CD14-positive monocyte (primary cell): ENCODE results near the gene EXOC3L4. TPM values are rescaled to one million over a fixed set of nuclear protein-coding genes. Genes with fewer than 3 reads are reported as not detected.

ENCODE experiments used
- DNase-seq, 3 donors: peaks; one replicate each; pipeline ENCODE4 v3.0.0-alpha.2; 2011 to 2022
- H2AFZ ChIP-seq: 2 replicates; pipeline ENCODE4 v1.6.0; 2012; ENCODE audit warnings: mild to moderate bottlenecking, low read depth, low read length, inconsistent platforms; ENCODE audit not compliant: insufficient read depth, poor library complexity, severe bottlenecking
- H3K27ac ChIP-seq, 2 donors: 1 replicate in 1 of 2; 2 replicates in 1 of 2; pipeline ENCODE4 v1.5.1; 2012 to 2013; ENCODE audit warnings: low read length in 2 of 2, control low read depth in 1 of 2, inconsistent platforms in 1 of 2, low read depth in 1 of 2, mild to moderate bottlenecking in 1 of 2
- H3K27me3 ChIP-seq, 2 donors: one replicate each; pipeline versions ENCODE4 v1.6.0 to v1.6.1; 2011 to 2013; ENCODE audit warnings: low read length in 2 of 2; ENCODE audit not compliant: control insufficient read depth in 2 of 2, insufficient read depth in 2 of 2
- H3K36me3 ChIP-seq, 2 donors: replicated peaks in 1 of 2; 1 replicate in 1 of 2; 2 replicates in 1 of 2; pipeline versions ENCODE4 v1.5.1 to v1.6.1; 2012 to 2013; ENCODE audit warnings: low read length in 2 of 2, control low read depth in 1 of 2, inconsistent platforms in 1 of 2, mild to moderate bottlenecking in 1 of 2; ENCODE audit not compliant: insufficient read depth in 2 of 2, control insufficient read depth in 1 of 2
- H3K4me1 ChIP-seq, 2 donors: 1 replicate in 1 of 2; 2 replicates in 1 of 2; pipeline versions ENCODE4 v1.5.1 to v1.6.1; 2012 to 2013; ENCODE audit warnings: low read length in 2 of 2, control low read depth in 1 of 2, inconsistent platforms in 1 of 2, mild to moderate bottlenecking in 1 of 2, moderate library complexity in 1 of 2; ENCODE audit not compliant: insufficient read depth in 2 of 2, control insufficient read depth in 1 of 2
- H3K4me2 ChIP-seq: replicated peaks from 2 replicates; pipeline ENCODE3; 2012; ENCODE audit warnings: low read length, moderate library complexity, mild to moderate bottlenecking; ENCODE audit not compliant: poor library complexity, severe bottlenecking; ENCODE audit errors: extremely low read depth
- H3K4me3 ChIP-seq, 3 experiments: fragments of 200-600 bp in 1 of 3; sonication (generic) in 1 of 3; replicated peaks in 1 of 3; 1 replicate in 2 of 3; 2 replicates in 1 of 3; pipeline ENCODE4 v1.5.1; 2011 to 2013; ENCODE audit warnings: low read length in 3 of 3, mild to moderate bottlenecking in 3 of 3, control low read depth in 2 of 3, low read depth in 2 of 3, inconsistent platforms in 1 of 3, moderate library complexity in 1 of 3
- H3K79me2 ChIP-seq: 2 replicates; pipeline ENCODE4 v1.6.0; 2012; ENCODE audit warnings: mild to moderate bottlenecking, control low read depth, inconsistent platforms, low read length, moderate library complexity; ENCODE audit not compliant: insufficient read depth
- H3K9ac ChIP-seq: 2 replicates; pipeline ENCODE4 v1.6.0; 2017; ENCODE audit warnings: low read length, mild to moderate bottlenecking; ENCODE audit not compliant: insufficient read depth, poor library complexity, severe bottlenecking
- H3K9me3 ChIP-seq, 2 donors: replicated peaks in 1 of 2; 1 replicate in 1 of 2; 2 replicates in 1 of 2; pipeline versions ENCODE4 v1.5.1 to v1.6.1; 2012 to 2013; ENCODE audit warnings: low read length in 2 of 2, control low read depth in 1 of 2; ENCODE audit not compliant: control insufficient read depth in 1 of 2, insufficient read depth in 1 of 2
- H4K20me1 ChIP-seq: 2 replicates; pipeline ENCODE4 v1.6.0; 2012; ENCODE audit warnings: mild to moderate bottlenecking, low read length, control low read depth, moderate library complexity; ENCODE audit not compliant: insufficient read depth
- H3K27ac Mint-ChIP-seq, 7 donors: one replicate each; pipeline ENCODE4 v1.8.0; 2020; ENCODE audit warnings: mild to moderate bottlenecking in 7 of 7, mixed read lengths in 7 of 7, moderate library complexity in 6 of 7, inconsistent platforms in 2 of 7
- H3K27me3 Mint-ChIP-seq, 3 donors: one replicate each; pipeline ENCODE4 v1.8.0; 2021 to 2022; ENCODE audit warnings: low read depth in 3 of 3, mild to moderate bottlenecking in 3 of 3, mixed read lengths in 3 of 3, moderate library complexity in 3 of 3, inconsistent platforms in 1 of 3
- H3K36me3 Mint-ChIP-seq, 2 donors: one replicate each; pipeline ENCODE4 v1.8.0; 2020; ENCODE audit warnings: mixed read lengths in 2 of 2, inconsistent platforms in 1 of 2, mild to moderate bottlenecking in 1 of 2
- H3K4me1 Mint-ChIP-seq: one replicate; pipeline ENCODE4 v1.8.0; 2020; ENCODE audit warnings: mild to moderate bottlenecking, mixed read lengths
- H3K4me3 Mint-ChIP-seq, 2 donors: one replicate each; pipeline ENCODE4 v1.8.0; 2020; ENCODE audit warnings: mild to moderate bottlenecking in 2 of 2, mixed read lengths in 2 of 2, moderate library complexity in 1 of 2
- H3K9me3 Mint-ChIP-seq, 7 donors: one replicate each; pipeline ENCODE4 v1.8.0; 2020 to 2022; ENCODE audit warnings: mixed read lengths in 7 of 7, mild to moderate bottlenecking in 6 of 7, moderate library complexity in 6 of 7, inconsistent platforms in 2 of 7
- WGBS: methylation state at CpG from one replicate; pipeline ENCODE4 v1.1.5; 2013; ENCODE audit warnings: missing lambda C conversion rate; ENCODE audit not compliant: insufficient coverage; 5-methylcytosine and 5-hydroxymethylcytosine counted together
- intact Hi-C, 2 donors: fragments of 100-400 bp; cut with micrococcal nuclease; formaldehyde crosslinking; loops; one replicate each; pipeline versions ENCODE4 v1.15.0 to v1.15.1; 2023
- polyA plus RNA-seq, 3 donors: library from polyadenylated mRNA; depleted of rRNA in 1 of 3; unstranded in 2 of 3; stranded (reverse) in 1 of 3; fragments of 300-500 nt in 2 of 3; fragments of >200 nt in 1 of 3; fragmentation: Illumina TruSeq in 2 of 3; gene quantifications; 1 replicate in 2 of 3; 2 replicates in 1 of 3; pipeline ENCODE4 v1.2.3, GENCODE V29; 2012 to 2021
- TF ChIP-seq, protein P1 (sequence below): fragments of 200-600 bp; IDR thresholded peaks from one replicate; pipeline ENCODE4 v1.8.0; 2022; ENCODE audit warnings: antibody characterized with exemption, mild to moderate bottlenecking

The EXOC3L4 gene
- polyA plus RNA-seq, 3 donors, result 0.17 TPM; not detected in 2

DNA sequence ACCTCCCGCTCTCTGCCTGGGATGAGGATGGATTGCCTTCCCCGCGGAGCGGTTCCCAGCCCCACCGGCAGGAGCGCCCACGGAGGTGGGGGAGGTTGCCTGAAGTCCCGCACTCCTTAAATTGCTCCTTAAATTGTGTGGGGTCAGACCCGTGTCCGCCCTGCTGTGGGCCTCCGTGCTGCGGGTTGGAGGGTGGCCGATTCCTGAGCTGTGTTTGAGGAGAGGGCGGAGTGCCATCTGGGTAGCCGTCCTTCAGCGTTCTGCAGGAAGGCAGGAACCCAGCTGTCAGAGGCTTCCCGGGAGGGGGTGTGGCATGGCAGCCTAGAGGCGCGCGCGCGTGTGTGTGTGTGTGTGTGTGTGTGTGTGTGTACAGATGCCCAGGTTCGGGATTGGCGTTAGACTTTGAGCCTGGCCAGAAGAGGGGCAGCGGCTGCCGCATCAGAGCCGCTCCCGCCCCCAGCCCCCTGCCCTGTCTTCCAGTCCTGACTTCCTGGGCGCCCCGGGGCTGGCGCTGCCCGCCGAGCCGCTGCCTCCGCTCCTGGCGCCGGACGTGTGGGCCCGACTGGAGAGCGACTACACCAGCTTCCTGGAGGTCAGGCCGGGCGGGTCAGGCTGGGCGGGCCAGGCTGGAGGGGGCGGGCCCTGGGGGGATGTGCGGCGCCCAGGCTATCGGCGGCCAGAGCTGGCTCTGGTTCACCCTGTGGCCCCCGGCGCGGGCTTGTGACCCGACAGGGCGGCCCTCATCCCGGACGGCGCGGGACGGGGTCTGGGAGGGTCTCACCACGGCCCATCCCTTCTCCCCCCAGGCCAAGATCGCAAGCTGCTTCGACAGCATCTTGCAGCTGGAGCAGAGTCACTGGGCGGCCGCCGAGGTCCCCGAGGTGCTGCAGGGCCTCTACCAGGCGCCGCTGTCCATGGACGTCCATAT is 9.2 kb downstream of the EXOC3L4 start:
- H3K4me3 Mint-ChIP-seq, result peak overlapping the region; percentile 56 to 93
- TF ChIP-seq, protein P1, sequence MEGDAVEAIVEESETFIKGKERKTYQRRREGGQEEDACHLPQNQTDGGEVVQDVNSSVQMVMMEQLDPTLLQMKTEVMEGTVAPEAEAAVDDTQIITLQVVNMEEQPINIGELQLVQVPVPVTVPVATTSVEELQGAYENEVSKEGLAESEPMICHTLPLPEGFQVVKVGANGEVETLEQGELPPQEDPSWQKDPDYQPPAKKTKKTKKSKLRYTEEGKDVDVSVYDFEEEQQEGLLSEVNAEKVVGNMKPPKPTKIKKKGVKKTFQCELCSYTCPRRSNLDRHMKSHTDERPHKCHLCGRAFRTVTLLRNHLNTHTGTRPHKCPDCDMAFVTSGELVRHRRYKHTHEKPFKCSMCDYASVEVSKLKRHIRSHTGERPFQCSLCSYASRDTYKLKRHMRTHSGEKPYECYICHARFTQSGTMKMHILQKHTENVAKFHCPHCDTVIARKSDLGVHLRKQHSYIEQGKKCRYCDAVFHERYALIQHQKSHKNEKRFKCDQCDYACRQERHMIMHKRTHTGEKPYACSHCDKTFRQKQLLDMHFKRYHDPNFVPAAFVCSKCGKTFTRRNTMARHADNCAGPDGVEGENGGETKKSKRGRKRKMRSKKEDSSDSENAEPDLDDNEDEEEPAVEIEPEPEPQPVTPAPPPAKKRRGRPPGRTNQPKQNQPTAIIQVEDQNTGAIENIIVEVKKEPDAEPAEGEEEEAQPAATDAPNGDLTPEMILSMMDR, result no peak
- H3K27me3 ChIP-seq, result peaks cover 21 to 38% of the 10 kb centered on the region in 2 donors

DNA sequence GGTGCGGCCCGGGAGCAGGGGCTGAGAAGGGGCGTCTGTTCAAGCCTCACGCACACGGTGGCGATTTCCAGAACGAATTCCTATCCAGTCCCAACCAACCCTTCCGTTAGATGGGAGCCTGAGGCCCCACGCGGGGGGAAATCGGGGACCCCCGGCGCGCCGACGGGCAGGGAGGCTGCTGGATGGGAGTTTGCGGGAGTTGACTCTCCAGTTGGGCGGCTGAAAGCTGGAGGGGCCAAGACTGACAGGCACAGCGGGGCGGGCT is 9.8 kb downstream of the EXOC3L4 start:
- TF ChIP-seq, protein P1, result no peak
- peaks cover 0 to 10% of the 10 kb centered on the region in 2 donors for H3K9me3 ChIP-seq
- WGBS, result 23% methylated on average over 8 of the region's 20 CpGs
- Mint-ChIP-seq H3K9me3 (peaks cover 0 to 18% (median 5%) of the 10 kb centered on the region in 7 donors), H3K27me3 (peaks cover 40 to 52% (median 44%) of the 10 kb centered on the region in 3 donors), H3K27ac (no peak overlapping the region), H3K4me3 (peak overlapping the region in 1 of 2 donors; percentile 42), H3K36me3 (peaks cover 7 to 8% of the 10 kb centered on the region in 2 donors), H3K4me1 (peaks cover 28% of the 10 kb centered on the region)
- H3K9ac ChIP-seq, result no peak overlapping the region
- no peak overlapping the region for H3K27ac ChIP-seq
- H3K36me3 ChIP-seq, result no peaks in the 10 kb centered on the region
- H3K4me2 ChIP-seq, result peak overlapping the region; percentile 60
- peaks cover 36 to 57% of the 10 kb centered on the region in 2 donors for H3K4me1 ChIP-seq
- H2AFZ ChIP-seq, result peak overlapping the region; percentile 44
- no peaks in the 10 kb centered on the region for H3K79me2 ChIP-seq
- DNase-seq, result no peak
- no peaks in the 10 kb centered on the region for H4K20me1 ChIP-seq
- peaks cover 21 to 38% of the 10 kb centered on the region in 2 donors for H3K27me3 ChIP-seq
- peak overlapping the region in 1 of 3 experiments; percentile 61 for H3K4me3 ChIP-seq
- intact Hi-C loops, result loop anchor here (2.0 to 5.0 kb wide), 4 partner anchors 18 to 83 kb away; partner anchors contain the start of gene TNFAIP2 (in 1 of the 2)

More for the DNA sequence above, 9.2 kb downstream of the EXOC3L4 start:
- H3K4me1 ChIP-seq, result peaks cover 34 to 55% of the 10 kb centered on the region in 2 donors
- peak overlapping the region in 1 of 3 experiments; percentile 61 for H3K4me3 ChIP-seq
- H4K20me1 ChIP-seq, result no peaks in the 10 kb centered on the region
- WGBS, result 9% methylated on average over 68 of the region's 68 CpGs
- peak overlapping the region; percentile 44 for H2AFZ ChIP-seq
- H3K27ac ChIP-seq, result no peak overlapping the region
- no peaks in the 10 kb centered on the region for H3K79me2 ChIP-seq
- peak overlapping the region; percentile 54 for H3K4me2 ChIP-seq
- Mint-ChIP-seq H3K27me3 (peaks cover 40 to 52% (median 44%) of the 10 kb centered on the region in 3 donors), H3K4me1 (peaks cover 26% of the 10 kb centered on the region), H3K9me3 (peaks cover 0 to 18% (median 5%) of the 10 kb centered on the region in 7 donors), H3K27ac (peak overlapping the region in 2 of 7 donors; percentile 60 to 65), H3K36me3 (peaks cover 7 to 8% of the 10 kb centered on the region in 2 donors)
- H3K9ac ChIP-seq, result no peak overlapping the region
- intact Hi-C loops, result loop anchor here (2.0 to 5.0 kb wide), 4 partner anchors 19 to 84 kb away; partner anchors contain the start of gene TNFAIP2 (in 1 of the 2)
- H3K36me3 ChIP-seq, result no peaks in the 10 kb centered on the region
- DNase-seq, result no peak
- peaks cover 0 to 10% of the 10 kb centered on the region in 2 donors for H3K9me3 ChIP-seq
